Mesendoderm (in vitro differentiated cells): ENCODE data around the gene COQ10A.

Experiments
- DNase-seq: peaks from one replicate; pipeline ENCODE4 v3.0.0; 2013
- H2AK5ac ChIP-seq: 2 replicates; pipeline ENCODE4 v1.6.1; 2013; ENCODE audit warnings: low read length, inconsistent platforms
- H2BK120ac ChIP-seq: 2 replicates; pipeline ENCODE4 v1.6.1; 2013; ENCODE audit warnings: low read depth, mild to moderate bottlenecking, low read length, moderate library complexity, mixed read lengths
- H2BK15ac ChIP-seq: replicated peaks from 2 replicates; pipeline ENCODE4 v1.6.1; 2013; ENCODE audit warnings: low read depth, mild to moderate bottlenecking, moderate library complexity
- H2BK5ac ChIP-seq: 2 replicates; pipeline ENCODE4 v1.6.1; 2013; ENCODE audit warnings: low read length, inconsistent platforms
- H3K18ac ChIP-seq: 2 replicates; pipeline ENCODE4 v1.6.1; 2013; ENCODE audit warnings: mild to moderate bottlenecking, low read length, mixed read lengths
- H3K23ac ChIP-seq: one replicate; pipeline ENCODE4 v1.6.1; 2013; ENCODE audit warnings: low read length
- H3K27ac ChIP-seq: 2 replicates; pipeline ENCODE4 v1.5.1; 2013; ENCODE audit warnings: low read depth, mild to moderate bottlenecking, inconsistent platforms, low read length, moderate library complexity
- H3K27me3 ChIP-seq: 2 replicates; pipeline ENCODE4 v1.6.1; 2013; ENCODE audit warnings: low read length, control low read depth, mild to moderate bottlenecking, inconsistent platforms; ENCODE audit not compliant: insufficient read depth, poor library complexity
- H3K36me3 ChIP-seq: 2 replicates; pipeline ENCODE4 v1.6.1; 2013; ENCODE audit warnings: low read length, inconsistent platforms; ENCODE audit not compliant: control insufficient read depth, insufficient read depth
- H3K4ac ChIP-seq: one replicate; pipeline ENCODE4 v1.6.1; 2013; ENCODE audit warnings: low read depth, mild to moderate bottlenecking, low read length, moderate library complexity
- H3K4me1 ChIP-seq: 2 replicates; pipeline ENCODE4 v1.6.1; 2013; ENCODE audit warnings: low read depth, low read length, inconsistent platforms; ENCODE audit not compliant: control insufficient read depth
- H3K4me2 ChIP-seq: 2 replicates; pipeline ENCODE4 v1.6.1; 2013; ENCODE audit warnings: low read length
- H3K4me3 ChIP-seq: 2 replicates; pipeline ENCODE4 v1.5.1; 2013; ENCODE audit warnings: mild to moderate bottlenecking, low read length
- H3K56ac ChIP-seq: one replicate; pipeline ENCODE4 v1.6.1; 2013; ENCODE audit warnings: low read length
- H3K79me1 ChIP-seq: 2 replicates; pipeline ENCODE4 v1.6.1; 2013; ENCODE audit warnings: low read length, inconsistent platforms
- H3K79me2 ChIP-seq: 2 replicates; pipeline ENCODE4 v1.6.1; 2013; ENCODE audit warnings: mild to moderate bottlenecking, low read length; ENCODE audit not compliant: control insufficient read depth, insufficient read depth
- H3K9ac ChIP-seq: 2 replicates; pipeline ENCODE4 v1.6.1; 2013; ENCODE audit warnings: low read length, inconsistent platforms
- H4K5ac ChIP-seq: one replicate; pipeline ENCODE4 v1.6.1; 2013; ENCODE audit warnings: low read length
- H4K8ac ChIP-seq: one replicate; pipeline ENCODE4 v1.6.1; 2013; ENCODE audit warnings: low read depth, mild to moderate bottlenecking, control low read depth, low read length, moderate library complexity
- WGBS: extraction: QIAGEN DNeasy Blood & Tissue Kit; methylation state at CpG from one replicate; pipeline ENCODE4 v1.1.7; 2013; ENCODE audit warnings: low lambda C conversion rate, missing lambda C conversion rate; ENCODE audit not compliant: insufficient coverage; ENCODE audit errors: extremely low coverage; 5-methylcytosine and 5-hydroxymethylcytosine counted together

COQ10A gene

GRCh38 chr12:56229916-56230431, 36.8 kb upstream of the COQ10A start, which contains the start of gene SLC39A5:
Gene SLC39A5, plus strand, starts transcription at chr12:56230051. Its CDS starts 1,224 bp downstream, at chr12:56231275.
- no CpG with 5 or more reads among the region's 4 CpGs for WGBS
- Histone ChIP-seq H3K4ac (no peak within 1 kb of the TSS), H3K36me3 (no peaks in the 10 kb centered on the region), H3K4me3 (no peak within 1 kb of the TSS), H3K23ac (no peak within 1 kb of the TSS), H2AK5ac (no peak within 1 kb of the TSS), H3K4me1 (no peaks in the 10 kb centered on the region), H3K79me2 (no peaks in the 10 kb centered on the region), H3K79me1 (no peaks in the 10 kb centered on the region), H3K9ac (no peak within 1 kb of the TSS), H4K5ac (no peak within 1 kb of the TSS), H3K27ac (no peak within 1 kb of the TSS), H2BK120ac (no peak within 1 kb of the TSS), H4K8ac (no peak within 1 kb of the TSS), H3K18ac (no peak within 1 kb of the TSS), H2BK5ac (no peak within 1 kb of the TSS), H2BK15ac (no peak within 1 kb of the TSS), H3K4me2 (no peak within 1 kb of the TSS), H3K56ac (no peak within 1 kb of the TSS), H3K27me3 (no peaks in the 10 kb centered on the region)
- DNase-seq, result no peak

GRCh38 chr12:56230432-56231183, 36.1 kb upstream of the COQ10A start:
- H3K79me1 ChIP-seq, result no peaks in the 10 kb centered on the region
- H3K36me3 ChIP-seq, result no peaks in the 10 kb centered on the region
- H3K4me2 ChIP-seq, result no peak overlapping the region
- H3K9ac ChIP-seq, result no peak overlapping the region
- no peak overlapping the region for H4K8ac ChIP-seq
- H3K23ac ChIP-seq, result no peak overlapping the region
- no peak overlapping the region for H3K4ac ChIP-seq
- H2BK120ac ChIP-seq, result no peak overlapping the region
- no peak overlapping the region for H3K18ac ChIP-seq
- H3K4me1 ChIP-seq, result no peaks in the 10 kb centered on the region
- no peaks in the 10 kb centered on the region for H3K27me3 ChIP-seq
- H3K27ac ChIP-seq, result no peak overlapping the region
- no peak overlapping the region for H2AK5ac ChIP-seq
- no peak overlapping the region for H3K4me3 ChIP-seq
- no peak for DNase-seq
- no CpG with 5 or more reads among the region's 8 CpGs for WGBS
- H2BK15ac ChIP-seq, result no peak overlapping the region
- H4K5ac ChIP-seq, result no peak overlapping the region
- H3K56ac ChIP-seq, result no peak overlapping the region
- no peaks in the 10 kb centered on the region for H3K79me2 ChIP-seq
- H2BK5ac ChIP-seq, result no peak overlapping the region

GRCh38 chr12:56231184-56231582, 35.6 kb upstream of the COQ10A start:
- H3K36me3 ChIP-seq, result no peaks in the 10 kb centered on the region
- H2BK15ac ChIP-seq, result no peak overlapping the region
- no peak overlapping the region for H3K23ac ChIP-seq
- H3K56ac ChIP-seq, result no peak overlapping the region
- no peak for DNase-seq
- H2BK5ac ChIP-seq, result no peak overlapping the region
- H4K5ac ChIP-seq, result no peak overlapping the region
- H3K9ac ChIP-seq, result no peak overlapping the region
- H2BK120ac ChIP-seq, result no peak overlapping the region
- H3K79me2 ChIP-seq, result no peaks in the 10 kb centered on the region
- no peak overlapping the region for H3K4ac ChIP-seq
- no peak overlapping the region for H2AK5ac ChIP-seq
- H3K27me3 ChIP-seq, result no peaks in the 10 kb centered on the region
- H3K4me2 ChIP-seq, result no peak overlapping the region
- H3K18ac ChIP-seq, result no peak overlapping the region
- no CpG with 5 or more reads among the region's 11 CpGs for WGBS
- no peak overlapping the region for H3K4me3 ChIP-seq
- H3K4me1 ChIP-seq, result no peaks in the 10 kb centered on the region
- no peak overlapping the region for H3K27ac ChIP-seq
- no peak overlapping the region for H4K8ac ChIP-seq
- no peaks in the 10 kb centered on the region for H3K79me1 ChIP-seq

DNA sequence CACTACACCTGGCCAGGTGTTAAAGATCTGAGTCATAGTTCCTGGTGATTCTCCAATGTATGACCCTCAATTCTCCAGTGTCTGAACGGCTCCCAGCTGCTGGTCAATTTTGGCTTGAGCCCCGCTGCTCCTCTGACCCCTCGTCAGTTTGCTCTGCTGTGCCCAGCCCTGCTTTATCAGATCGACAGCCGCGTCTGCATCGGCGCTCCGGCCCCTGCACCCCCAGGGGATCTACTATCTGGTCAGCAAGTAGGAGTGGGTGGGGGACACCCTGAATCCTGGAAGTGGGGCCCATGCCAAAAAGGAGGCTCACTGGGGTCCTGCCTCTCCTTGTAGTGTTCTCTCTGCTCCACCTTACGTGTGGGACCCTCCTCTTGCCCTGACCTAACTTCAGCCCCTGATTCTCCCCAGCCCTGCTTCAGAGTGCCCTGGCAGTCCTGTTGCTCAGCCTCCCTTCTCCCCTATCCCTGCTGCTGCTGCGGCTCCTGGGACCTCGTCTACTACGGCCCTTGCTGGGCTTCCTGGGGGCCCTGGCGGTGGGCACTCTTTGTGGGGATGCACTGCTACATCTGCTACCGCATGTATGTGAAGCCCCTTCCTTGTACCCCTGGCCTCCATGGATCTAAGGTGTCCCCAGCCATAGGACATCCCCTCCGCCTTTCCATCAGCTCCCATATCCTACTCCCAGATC, 31.9 kb upstream of the COQ10A start:
- no peaks in the 10 kb centered on the region for H3K4me1 ChIP-seq
- no peak overlapping the region for H3K4me2 ChIP-seq
- no peak overlapping the region for H3K23ac ChIP-seq
- DNase-seq, result no peak
- no peak overlapping the region for H2AK5ac ChIP-seq
- H3K9ac ChIP-seq, result no peak overlapping the region
- H2BK5ac ChIP-seq, result no peak overlapping the region
- H2BK15ac ChIP-seq, result no peak overlapping the region
- no peaks in the 10 kb centered on the region for H3K79me2 ChIP-seq
- no peaks in the 10 kb centered on the region for H3K36me3 ChIP-seq
- no peak overlapping the region for H3K56ac ChIP-seq
- H3K4ac ChIP-seq, result no peak overlapping the region
- H3K18ac ChIP-seq, result no peak overlapping the region
- WGBS, result no CpG with 5 or more reads among the region's 16 CpGs
- H4K8ac ChIP-seq, result no peak overlapping the region
- no peaks in the 10 kb centered on the region for H3K79me1 ChIP-seq
- H3K27ac ChIP-seq, result no peak overlapping the region
- no peak overlapping the region for H2BK120ac ChIP-seq
- no peak overlapping the region for H4K5ac ChIP-seq
- H3K4me3 ChIP-seq, result no peak overlapping the region
- no peaks in the 10 kb centered on the region for H3K27me3 ChIP-seq

DNA sequence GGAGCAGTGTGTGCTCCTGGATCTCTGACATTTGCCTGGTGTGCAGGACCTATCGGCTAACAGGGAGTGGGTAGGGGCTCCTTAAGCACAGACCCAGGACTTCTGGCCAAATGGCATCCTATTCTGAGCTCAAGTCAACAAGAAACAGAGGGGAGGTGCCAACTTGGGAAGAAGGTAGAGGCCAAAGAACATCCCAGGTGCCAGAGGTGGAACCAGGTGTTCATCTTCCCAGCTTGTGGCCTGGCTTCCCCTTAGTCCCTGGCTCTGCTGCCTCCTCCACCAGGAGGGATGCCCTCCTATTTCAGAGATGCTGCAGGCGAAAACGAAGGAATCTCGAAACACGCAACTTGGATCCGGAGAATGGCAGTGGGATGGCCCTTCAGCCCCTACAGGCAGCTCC, 30.7 kb upstream of the COQ10A start:
- Histone ChIP-seq H2BK5ac (no peak overlapping the region), H4K5ac (no peak overlapping the region), H3K23ac (no peak overlapping the region), H3K79me1 (no peaks in the 10 kb centered on the region), H3K56ac (no peak overlapping the region), H3K36me3 (no peaks in the 10 kb centered on the region), H3K4ac (no peak overlapping the region), H3K18ac (no peak overlapping the region), H2BK120ac (no peak overlapping the region), H3K4me3 (no peak overlapping the region), H3K79me2 (no peaks in the 10 kb centered on the region), H3K27me3 (no peaks in the 10 kb centered on the region), H2BK15ac (no peak overlapping the region), H3K27ac (no peak overlapping the region), H4K8ac (no peak overlapping the region), H3K4me2 (no peak overlapping the region), H3K9ac (no peak overlapping the region), H3K4me1 (no peaks in the 10 kb centered on the region), H2AK5ac (no peak overlapping the region)
- DNase-seq, result no peak
- no CpG with 5 or more reads among the region's 6 CpGs for WGBS
